Tibial nerve (tissue), 4 donors: ENCODE data around the gene FHOD1. TPM values are rescaled to one million over a fixed set of nuclear protein-coding genes. Genes with fewer than 3 reads are reported as not detected.

Source experiments
- DNase-seq, 2 donors: peaks; one replicate each; pipeline ENCODE4 v3.0.0-alpha.2; 2019; ENCODE audit warnings: low spot score in 2 of 2
- H3K27ac ChIP-seq, 4 donors: fragments of 200-600 bp; sonication (generic) in 3 of 4; one replicate each; pipeline ENCODE4 v1.5.1; 2017 to 2019; ENCODE audit warnings: mild to moderate bottlenecking in 1 of 4
- H3K27me3 ChIP-seq, 2 donors: fragments of 200-600 bp; sonication (generic) in 1 of 2; one replicate each; pipeline versions ENCODE4 v1.5.1 to v1.6.0; 2017 to 2019
- H3K36me3 ChIP-seq, 3 donors: fragments of 200-600 bp; sonication (generic); one replicate each; pipeline ENCODE4 v1.5.1; 2018 to 2019
- H3K4me1 ChIP-seq, 4 donors: fragments of 200-600 bp; sonication (generic) in 3 of 4; one replicate each; pipeline ENCODE4 v1.5.1; 2017 to 2019
- H3K4me3 ChIP-seq, 4 donors: fragments of 200-600 bp; sonication (generic) in 3 of 4; one replicate each; pipeline ENCODE4 v1.5.1; 2017 to 2019; ENCODE audit warnings: mild to moderate bottlenecking in 1 of 4, moderate library complexity in 1 of 4
- H3K9me3 ChIP-seq, 4 donors: fragments of 200-600 bp; sonication (generic) in 3 of 4; one replicate each; pipeline ENCODE4 v1.5.1; 2017 to 2019
- CTCF ChIP-seq, 5 experiments: fragments of 200-600 bp in 3 of 5; fragments of 450-650 bp in 2 of 5; sonication (generic) in 3 of 5; IDR thresholded peaks; one replicate each; pipeline ENCODE4 v1.5.1; 2016 to 2019; ENCODE audit warnings: antibody characterized with exemption in 5 of 5, mild to moderate bottlenecking in 3 of 5, moderate library complexity in 2 of 5
- EP300 ChIP-seq, 2 donors: sonication (generic); formaldehyde crosslinking; IDR thresholded peaks; one replicate each; pipeline ENCODE4 v1.6.1; 2017; ENCODE audit warnings: antibody characterized with exemption in 2 of 2, mild to moderate bottlenecking in 1 of 2
- POLR2A ChIP-seq, 2 donors: fragments of 450-650 bp; IDR thresholded peaks; one replicate each; pipeline ENCODE4 v1.6.1; 2017; ENCODE audit warnings: antibody characterized with exemption in 2 of 2, mild to moderate bottlenecking in 2 of 2, moderate library complexity in 2 of 2
- WGBS, 2 donors: methylation state at CpG; one replicate each; pipeline ENCODE4 v1.1.5; 2018; 5-methylcytosine and 5-hydroxymethylcytosine counted together
- total RNA-seq, 4 donors: library from RNA; depleted of rRNA; stranded (reverse); fragments of >200 nt; gene quantifications; one replicate each; pipeline ENCODE4 v1.1.0, GENCODE V29; 2016

The FHOD1 gene
- total RNA-seq, 4 donors from 2014 or later = 17.3 to 45.3 (median 25.5) TPM

GRCh38 chr16:67241008-67241900 is 6.0 kb downstream of the FHOD1 start:
- WGBS, 2 donors = 39 to 51% methylated on average over 10 of the region's 10 CpGs
- no peaks in the 10 kb centered on the region for H3K9me3 ChIP-seq
- peaks cover 0 to 37% (median 14%) of the 10 kb centered on the region in 3 donors for H3K36me3 ChIP-seq
- H3K4me3 ChIP-seq = no peak overlapping the region
- TF ChIP-seq CTCF (IDR thresholded peaks at IDR 0.05) = no peak
- TF ChIP-seq EP300 (IDR thresholded peaks at IDR 0.05) = no peak
- peak overlapping the region; percentile 2 to 81 (median 73) for H3K27ac ChIP-seq
- peaks cover 0 to 63% (median 38%) of the 10 kb centered on the region in 4 donors for H3K4me1 ChIP-seq
- no peaks in the 10 kb centered on the region for H3K27me3 ChIP-seq
- DNase-seq = no peak

GRCh38 chr16:67240506-67240905 is 6.8 kb downstream of the FHOD1 start:
- no peak overlapping the region for H3K4me3 ChIP-seq
- peaks cover 0 to 58% (median 33%) of the 10 kb centered on the region in 4 donors for H3K4me1 ChIP-seq
- H3K27ac ChIP-seq = peak overlapping the region in 3 of 4 donors; percentile 69 to 81 (median 77)
- H3K27me3 ChIP-seq = no peaks in the 10 kb centered on the region
- no peak for TF ChIP-seq POLR2A (IDR thresholded peaks at IDR 0.05)
- no peak for TF ChIP-seq CTCF (IDR thresholded peaks at IDR 0.05)
- TF ChIP-seq EP300 (IDR thresholded peaks at IDR 0.05) = no peak
- DNase-seq = no peak
- WGBS, 2 donors = 42 to 43% methylated on average over 4 of the region's 4 CpGs
- H3K9me3 ChIP-seq = no peaks in the 10 kb centered on the region
- H3K36me3 ChIP-seq = peaks cover 0 to 45% (median 21%) of the 10 kb centered on the region in 3 donors

GRCh38 chr16:67238806-67239470 is 8.3 kb downstream of the FHOD1 start:
- Histone ChIP-seq H3K27me3 (no peaks in the 10 kb centered on the region), H3K27ac (no peak overlapping the region), H3K4me1 (peaks cover 0 to 42% (median 19%) of the 10 kb centered on the region in 4 donors), H3K9me3 (no peaks in the 10 kb centered on the region), H3K36me3 (peaks cover 7 to 60% (median 21%) of the 10 kb centered on the region in 3 donors), H3K4me3 (no peak overlapping the region)
- TF ChIP-seq CTCF (IDR thresholded peaks at IDR 0.05) (no peak), EP300 (IDR thresholded peaks at IDR 0.05) (no peak), POLR2A (IDR thresholded peaks at IDR 0.05) (no peak)
- no peak for DNase-seq
- 81 to 92% methylated on average over 8 to 9 of the region's 9 CpGs for WGBS, 2 donors

- peaks cover 9 to 68% (median 21%) of the 10 kb centered on the region in 3 donors for H3K36me3 ChIP-seq
- 94 to 100% methylated on average over 3 of the region's 3 CpGs for WGBS, 2 donors
- H3K9me3 ChIP-seq = no peaks in the 10 kb centered on the region
- TF ChIP-seq CTCF (IDR thresholded peaks at IDR 0.05) = no peak
- no peak for TF ChIP-seq EP300 (IDR thresholded peaks at IDR 0.05)
- no peak for TF ChIP-seq POLR2A (IDR thresholded peaks at IDR 0.05)
- H3K27me3 ChIP-seq = no peaks in the 10 kb centered on the region
- no peak overlapping the region for H3K4me3 ChIP-seq
- DNase-seq = no peak
- H3K4me1 ChIP-seq = peaks cover 0 to 35% (median 16%) of the 10 kb centered on the region in 4 donors
- peak overlapping the region in 1 of 4 donors; percentile 44 for H3K27ac ChIP-seq
These were observed 9.1 kb downstream of the FHOD1 start for GRCh38 chr16:67238278-67238575.
